GM19468 (cell line): ENCODE results near the gene OR13J1.
A peak's percentile ranks its signal among the peaks of the same experiment; 100 is the strongest.

Experiments used
- ATAC-seq: cut with Tn5 transposase; IDR thresholded peaks from one replicate; pipeline ENCODE4 v1.9.1; 2021; ENCODE audit warnings: mild to moderate bottlenecking, moderate library complexity, moderate number of reproducible peaks; ENCODE audit not compliant: unreplicated experiment; ENCODE audit errors: extremely low read depth

OR13J1 gene

GRCh38 chr9:35861161-35861897, 8.9 kb downstream of the OR13J1 start:
- ATAC-seq, result no peak

GRCh38 chr9:35859990-35860339, 10.2 kb downstream of the OR13J1 start:
- ATAC-seq, result no peak

GRCh38 chr9:35859310-35859989, 10.8 kb downstream of the OR13J1 start:
- ATAC-seq, result no peak

GRCh38 chr9:35858458-35858857, 11.7 kb downstream of the OR13J1 start:
- no peak for ATAC-seq

- no peak for ATAC-seq
These were observed 13.3 kb downstream of the OR13J1 start for GRCh38 chr9:35856882-35857281.

GRCh38 chr9:35856206-35856605, 14.0 kb downstream of the OR13J1 start:
- no peak for ATAC-seq

- no peak for ATAC-seq
These were observed 16.0 kb downstream of the OR13J1 start for GRCh38 chr9:35854091-35854762.

- ATAC-seq, result no peak
These were observed 17.0 kb downstream of the OR13J1 start for GRCh38 chr9:35852876-35853865.

GRCh38 chr9:35852267-35852815, 17.9 kb downstream of the OR13J1 start:
- no peak for ATAC-seq

- peak; percentile 85 for ATAC-seq
These were observed 22.2 kb downstream of the OR13J1 start for GRCh38 chr9:35847792-35848572.

GRCh38 chr9:35845824-35846771, 24.1 kb downstream of the OR13J1 start:
- ATAC-seq, result no peak

GRCh38 chr9:35844628-35845270, 25.5 kb downstream of the OR13J1 start:
- no peak for ATAC-seq

- peak; percentile 24 for ATAC-seq
These were observed 27.4 kb downstream of the OR13J1 start for GRCh38 chr9:35842795-35843194.

GRCh38 chr9:35842020-35842745, 28.0 kb downstream of the OR13J1 start:
- ATAC-seq, result no peak

- no peak for ATAC-seq
These were observed 28.6 kb downstream of the OR13J1 start for GRCh38 chr9:35841645-35841900.

- no peak for ATAC-seq
These were observed 29.1 kb downstream of the OR13J1 start for GRCh38 chr9:35840881-35841644.
